MM.1S (cell line): Measurements from ENCODE around the gene SPTBN1.

Experiments
- DNase-seq: peaks from one replicate; pipeline ENCODE4 v3.0.0-alpha.2; 2015
- H2AFZ ChIP-seq: fragments of 300-600 bp; sonication (generic); 2 replicates; pipeline ENCODE4 v1.6.0; 2016; ENCODE audit warnings: antibody characterized with exemption, low read length
- H3F3A ChIP-seq: fragments of 300-600 bp; sonication (generic); 2 replicates; pipeline ENCODE4 v1.6.1; 2016; ENCODE audit warnings: mild to moderate bottlenecking, antibody characterized with exemption, low read length, moderate library complexity, mixed read lengths; ENCODE audit not compliant: insufficient read depth
- H3K27ac ChIP-seq: fragments of 300-600 bp; sonication (generic); 2 replicates; pipeline ENCODE4 v1.5.1; 2016; ENCODE audit warnings: mild to moderate bottlenecking, low read length
- H3K27me3 ChIP-seq: fragments of 300-600 bp; sonication (generic); replicated peaks from 2 replicates; pipeline ENCODE4 v1.6.0; 2016; ENCODE audit warnings: low read length; ENCODE audit not compliant: insufficient read depth
- H3K36me3 ChIP-seq: fragments of 300-600 bp; sonication (generic); replicated peaks from 2 replicates; pipeline ENCODE4 v1.6.1; 2016; ENCODE audit warnings: mild to moderate bottlenecking, low read length, mixed read lengths; ENCODE audit not compliant: insufficient read depth
- H3K4me1 ChIP-seq: fragments of 300-600 bp; sonication (generic); 2 replicates; pipeline ENCODE4 v1.6.1; 2016; ENCODE audit warnings: low read length, mixed read lengths
- H3K4me2 ChIP-seq: fragments of 300-600 bp; sonication (generic); 2 replicates; pipeline ENCODE4 v1.6.0; 2016; ENCODE audit warnings: low read depth, low read length
- H3K4me3 ChIP-seq: fragments of 300-600 bp; sonication (generic); 2 replicates; pipeline ENCODE4 v1.5.1; 2016; ENCODE audit warnings: low read length, mixed read lengths
- H3K79me2 ChIP-seq: fragments of 300-600 bp; sonication (generic); 2 replicates; pipeline ENCODE4 v1.6.1; 2016; ENCODE audit warnings: mixed run types, low read length, mixed read lengths
- H3K9ac ChIP-seq: fragments of 300-600 bp; sonication (generic); 2 replicates; pipeline ENCODE4 v1.6.1; 2016; ENCODE audit warnings: low read length, mixed read lengths
- H3K9me2 ChIP-seq: fragments of 300-600 bp; sonication (generic); replicated peaks from 2 replicates; pipeline ENCODE4 v1.6.1; 2016; ENCODE audit warnings: mild to moderate bottlenecking, low read length, mixed read lengths; ENCODE audit not compliant: insufficient read depth
- H3K9me3 ChIP-seq: fragments of 300-600 bp; sonication (generic); replicated peaks from 2 replicates; pipeline ENCODE4 v1.6.1; 2016; ENCODE audit warnings: mild to moderate bottlenecking, low read length, mixed read lengths; ENCODE audit not compliant: insufficient read depth
- H4K20me1 ChIP-seq: fragments of 300-600 bp; sonication (generic); 2 replicates; pipeline ENCODE4 v1.6.1; 2016; ENCODE audit warnings: mild to moderate bottlenecking, low read length, moderate library complexity, mixed read lengths; ENCODE audit not compliant: insufficient read depth
- CTCF ChIP-seq: fragments of 300-600 bp; sonication (generic); IDR thresholded peaks from 2 replicates; pipeline ENCODE4 v1.5.1; 2016; ENCODE audit warnings: antibody characterized with exemption, low read length, mixed read lengths
- EZH2 ChIP-seq: fragments of 300-600 bp; sonication (generic); optimal IDR thresholded peaks from 2 replicates; pipeline ENCODE3; 2017; ENCODE audit warnings: low read depth, mild to moderate bottlenecking, antibody characterized with exemption, low read length, mixed read lengths
- EZH2phosphoT487 ChIP-seq: fragments of 300-600 bp; sonication (generic); IDR thresholded peaks from 2 replicates; pipeline ENCODE4 v1.6.1; 2018; ENCODE audit warnings: antibody characterized with exemption, low read length

SPTBN1 gene

DNA sequence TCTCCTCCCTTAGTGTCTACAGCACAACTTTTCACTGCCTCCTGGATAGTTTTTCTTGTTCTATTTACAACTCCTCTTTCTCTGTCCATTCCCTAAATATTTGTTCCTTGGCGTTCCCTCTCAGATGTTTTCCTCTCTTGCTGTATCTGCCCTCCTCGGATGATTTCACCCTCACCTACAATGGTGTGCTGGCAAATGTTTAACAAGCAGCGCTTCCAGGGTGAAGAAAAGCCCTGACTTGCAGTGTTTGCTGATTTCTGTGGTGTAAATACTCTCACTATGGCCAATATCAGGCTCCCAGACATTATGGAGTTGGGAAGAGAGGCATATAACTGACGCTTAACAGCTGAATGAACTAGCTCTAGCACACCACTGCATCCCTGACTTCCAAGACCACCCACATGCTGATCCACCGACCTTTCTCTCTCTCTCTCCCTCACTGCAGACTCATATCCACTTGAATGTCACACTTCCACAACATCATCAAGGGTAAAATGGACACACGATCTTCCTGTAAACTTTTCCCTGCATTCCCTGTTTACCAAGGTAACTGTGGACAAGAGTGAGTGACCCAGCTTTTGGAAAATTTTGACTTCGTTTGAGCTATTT, 31.5 kb upstream of the SPTBN1 start:
- Histone ChIP-seq H3K4me2 (no peak overlapping the region), H3K9ac (no peak overlapping the region), H3K36me3 (no peaks in the 10 kb centered on the region), H3K9me3 (no peaks in the 10 kb centered on the region), H3K27ac (no peak overlapping the region), H2AFZ (no peak overlapping the region), H3K9me2 (no peaks in the 10 kb centered on the region), H3K27me3 (no peaks in the 10 kb centered on the region), H4K20me1 (no peaks in the 10 kb centered on the region), H3K4me3 (no peak overlapping the region), H3K79me2 (no peaks in the 10 kb centered on the region), H3F3A (no peaks in the 10 kb centered on the region), H3K4me1 (no peaks in the 10 kb centered on the region)
- no peak for DNase-seq
- no peak for TF ChIP-seq CTCF
- TF ChIP-seq EZH2, result no peak
- TF ChIP-seq EZH2phosphoT487, result no peak

DNA sequence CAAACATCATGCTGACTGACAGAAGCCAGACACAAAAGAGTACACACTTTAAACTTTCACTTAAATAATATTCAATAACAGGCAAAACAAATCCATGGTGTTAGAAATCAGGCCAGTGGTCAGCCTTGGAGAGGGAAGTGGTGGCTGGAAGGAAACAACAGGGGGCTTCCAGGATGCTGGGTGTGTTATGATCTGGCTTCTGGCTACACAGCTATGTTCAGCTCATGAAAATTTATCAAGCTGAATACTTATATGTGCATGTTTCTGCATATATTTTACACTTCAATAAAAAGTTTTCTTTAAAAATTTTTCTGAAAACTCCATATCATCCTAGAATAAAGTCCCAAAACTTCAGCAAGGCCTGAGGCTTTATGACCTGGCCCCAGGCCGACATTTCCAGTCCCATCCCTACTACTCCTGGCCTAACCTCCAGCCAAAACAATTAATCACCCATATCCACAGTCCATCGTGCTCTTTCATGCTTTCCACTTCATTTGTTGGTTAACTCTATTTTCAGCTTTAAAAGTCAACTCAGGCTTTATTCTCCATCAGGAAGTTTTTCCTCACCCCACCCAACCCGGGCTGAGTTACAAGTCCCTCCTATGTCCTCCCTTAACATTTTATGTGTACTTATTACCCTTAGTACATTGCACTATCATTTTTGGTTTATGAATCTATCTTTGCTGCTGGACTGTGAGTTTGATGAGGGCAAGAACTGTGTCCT, 27.9 kb upstream of the SPTBN1 start:
- Histone ChIP-seq H2AFZ (no peak overlapping the region), H3K79me2 (no peaks in the 10 kb centered on the region), H3K27ac (no peak overlapping the region), H3F3A (no peaks in the 10 kb centered on the region), H3K4me1 (no peaks in the 10 kb centered on the region), H3K9me3 (no peaks in the 10 kb centered on the region), H3K4me3 (no peak overlapping the region), H3K36me3 (no peaks in the 10 kb centered on the region), H3K9ac (no peak overlapping the region), H3K27me3 (no peaks in the 10 kb centered on the region), H3K4me2 (no peak overlapping the region), H3K9me2 (no peaks in the 10 kb centered on the region), H4K20me1 (no peaks in the 10 kb centered on the region)
- TF ChIP-seq EZH2phosphoT487, result no peak
- DNase-seq, result no peak

DNA sequence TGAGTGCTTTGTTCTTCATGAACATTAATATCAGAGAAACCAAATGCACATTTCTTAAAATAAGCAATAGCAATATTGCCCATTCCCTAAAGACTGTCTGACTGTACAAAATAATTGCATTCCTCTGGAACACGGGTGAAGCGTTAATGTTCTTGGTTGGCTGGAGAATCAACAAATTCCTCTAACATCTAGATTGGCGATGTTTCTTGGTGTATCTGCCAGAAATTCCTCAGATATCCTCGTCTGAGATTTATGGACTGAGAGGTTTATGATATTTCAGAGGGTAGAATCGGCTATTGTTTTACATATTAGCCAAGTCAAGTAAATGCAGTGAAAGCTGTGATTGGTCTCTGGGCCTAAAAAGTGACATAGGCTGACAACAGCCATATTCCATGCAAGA, 27.1 kb upstream of the SPTBN1 start:
- H3K4me3 ChIP-seq, result no peak overlapping the region
- no peaks in the 10 kb centered on the region for H3F3A ChIP-seq
- H3K36me3 ChIP-seq, result no peaks in the 10 kb centered on the region
- H3K79me2 ChIP-seq, result no peaks in the 10 kb centered on the region
- no peak overlapping the region for H2AFZ ChIP-seq
- no peak overlapping the region for H3K27ac ChIP-seq
- no peaks in the 10 kb centered on the region for H3K27me3 ChIP-seq
- no peak overlapping the region for H3K4me2 ChIP-seq
- no peaks in the 10 kb centered on the region for H3K4me1 ChIP-seq
- H3K9ac ChIP-seq, result no peak overlapping the region
- TF ChIP-seq EZH2phosphoT487, result no peak
- no peak for TF ChIP-seq CTCF
- DNase-seq, result no peak
- H4K20me1 ChIP-seq, result no peaks in the 10 kb centered on the region
- H3K9me3 ChIP-seq, result no peaks in the 10 kb centered on the region
- no peaks in the 10 kb centered on the region for H3K9me2 ChIP-seq
